ENCODE measurements around the gene PUS1.

DNA sequence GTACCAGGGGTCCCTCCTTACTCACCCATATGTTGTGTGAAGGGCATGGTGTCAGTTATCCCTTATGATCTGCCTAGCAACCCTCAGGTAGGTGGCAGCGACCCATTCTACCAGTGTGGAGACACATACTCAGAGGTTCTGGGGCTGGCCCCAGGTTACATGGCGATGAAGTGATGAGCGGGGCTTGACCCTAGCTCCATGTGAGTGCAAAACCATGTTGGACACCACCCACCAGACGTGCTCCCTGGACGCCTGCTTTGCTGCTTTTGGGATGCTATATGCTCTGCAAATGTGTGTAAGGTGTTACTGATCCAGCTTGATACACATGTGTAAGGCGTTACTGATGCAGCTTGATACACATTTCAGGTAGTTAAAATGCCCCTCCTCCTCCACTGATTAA is 54.0 kb downstream of the PUS1 start:
- TF ChIP-seq CTCF (IDR thresholded peaks at IDR 0.05; ENCODE audit: low read length) (no peak), EZH2 (IDR thresholded peaks at IDR 0.05; ENCODE audit: borderline replicate concordance, low read length) (no peak)

All from OCI-LY1 (cell line).